Fibroblast of skin of right quadriceps (primary cell): ENCODE measurements around the gene RORB.

Experiments
- DNase-seq: peaks from one replicate; pipeline ENCODE4 v3.0.0-alpha.2; 2013

Gene RORB

GRCh38 chr9:74609671-74610405 lies 112.7 kb downstream of the RORB start:
- no peak for DNase-seq

- DNase-seq: peak; percentile 4
These were observed 113.5 kb downstream of the RORB start for GRCh38 chr9:74610523-74611061.

- no peak for DNase-seq
These were observed 133.1 kb downstream of the RORB start for GRCh38 chr9:74630228-74630627.

- DNase-seq: no peak
These were observed 142.0 kb downstream of the RORB start for GRCh38 chr9:74639112-74639511.

GRCh38 chr9:74642376-74642775 lies 145.2 kb downstream of the RORB start:
- no peak for DNase-seq

GRCh38 chr9:74643303-74643923 lies 146.3 kb downstream of the RORB start:
- no peak for DNase-seq

GRCh38 chr9:74644023-74644422 lies 146.9 kb downstream of the RORB start:
- DNase-seq: no peak

- peak; percentile 5 for DNase-seq
These were observed 148.0 kb downstream of the RORB start for GRCh38 chr9:74645007-74645639.

- no peak for DNase-seq
These were observed 156.4 kb downstream of the RORB start for GRCh38 chr9:74653410-74654080.

- no peak for DNase-seq
These were observed 165.5 kb downstream of the RORB start for GRCh38 chr9:74662674-74663073.

GRCh38 chr9:74663439-74663838 lies 166.3 kb downstream of the RORB start:
- no peak for DNase-seq

GRCh38 chr9:74666625-74667316 lies 169.6 kb downstream of the RORB start:
- DNase-seq: peak; percentile 18

GRCh38 chr9:74672237-74672636 lies 175.1 kb downstream of the RORB start:
- no peak for DNase-seq

- DNase-seq: no peak
These were observed 176.9 kb downstream of the RORB start for GRCh38 chr9:74674077-74674476.

- DNase-seq: no peak
These were observed 184.8 kb downstream of the RORB start for GRCh38 chr9:74681906-74682305.

- no peak for DNase-seq
These were observed 186.2 kb downstream of the RORB start for GRCh38 chr9:74683322-74683721.

- no peak for DNase-seq
These were observed 193.9 kb downstream of the RORB start for GRCh38 chr9:74691058-74691457.

- no peak for DNase-seq
These were observed 199.4 kb downstream of the RORB start for GRCh38 chr9:74696520-74696919.

GRCh38 chr9:74697535-74697934 lies 200.4 kb downstream of the RORB start:
- no peak for DNase-seq

GRCh38 chr9:74711341-74711740 lies 214.2 kb downstream of the RORB start:
- DNase-seq: no peak

GRCh38 chr9:74718709-74719108 lies 221.6 kb downstream of the RORB start:
- no peak for DNase-seq

GRCh38 chr9:74719306-74719705 lies 222.2 kb downstream of the RORB start:
- no peak for DNase-seq
